H1 (cell line): ENCODE data around the gene POU3F2. TPM values are rescaled to one million over a fixed set of nuclear protein-coding genes. Genes with fewer than 3 reads are reported as not detected.

Experiments used
- ATF2 ChIP-seq: IDR thresholded peaks from 2 replicates; pipeline ENCODE4 v1.6.1; 2012; ENCODE audit warnings: low read length, inconsistent platforms
- BACH1 ChIP-seq: IDR thresholded peaks from 2 replicates; pipeline ENCODE4 v1.6.1; 2012; ENCODE audit warnings: low read length, improper control_type of control experiment
- CBX8 ChIP-seq: fragments of 300-800, 300-1000 bp; sonication (generic); IDR thresholded peaks from 2 replicates; pipeline ENCODE4 v1.7.1; 2016; ENCODE audit warnings: low read depth, low read length, borderline replicate concordance
- CEBPB ChIP-seq: IDR thresholded peaks from 2 replicates; pipeline ENCODE4 v1.6.1; 2012; ENCODE audit warnings: low read depth, low read length
- CREB1 ChIP-seq: IDR thresholded peaks from 2 replicates; pipeline ENCODE4 v1.6.1; 2012; ENCODE audit warnings: inconsistent platforms
- CTBP2 ChIP-seq: IDR thresholded peaks from 2 replicates; pipeline ENCODE4 v1.7.0; 2011; ENCODE audit warnings: borderline replicate concordance, mild to moderate bottlenecking, moderate library complexity, mixed read lengths, low read length; ENCODE audit not compliant: insufficient read depth, insufficient read length
- EGR1 ChIP-seq: IDR thresholded peaks from 2 replicates; pipeline ENCODE4 v1.6.1; 2011; ENCODE audit warnings: low read depth, low read length, borderline replicate concordance
- EP300 ChIP-seq, 2 experiments: IDR thresholded peaks; 1 replicate in 1 of 2; 2 replicates in 1 of 2; pipeline ENCODE4 v1.6.1; 2011 to 2012; ENCODE audit warnings: low read depth in 2 of 2, low read length in 2 of 2, mild to moderate bottlenecking in 2 of 2, borderline replicate concordance in 1 of 2, inconsistent platforms in 1 of 2, moderate library complexity in 1 of 2
- EZH2 ChIP-seq: fragments of 200-600 bp; sonication (generic); IDR thresholded peaks from 2 replicates; pipeline ENCODE4 v1.7.1; 2012; ENCODE audit warnings: low read depth, mild to moderate bottlenecking, moderate library complexity, low read length, inconsistent platforms; ENCODE audit not compliant: severe bottlenecking
- GABPA ChIP-seq: IDR thresholded peaks from 2 replicates; pipeline ENCODE4 v1.6.1; 2011; ENCODE audit warnings: mild to moderate bottlenecking, low read length, moderate library complexity, borderline replicate concordance; ENCODE audit not compliant: insufficient read depth
- GTF2F1 ChIP-seq: IDR thresholded peaks from 2 replicates; pipeline ENCODE4 v1.6.1; 2012; ENCODE audit warnings: low read depth, low read length, improper control_type of control experiment, borderline replicate concordance
- HDAC6 ChIP-seq: IDR thresholded peaks from one replicate; pipeline ENCODE4 v1.7.1; 2012; ENCODE audit warnings: low read depth, mild to moderate bottlenecking, inconsistent platforms, low read length, moderate library complexity
- JUN ChIP-seq: IDR thresholded peaks from 2 replicates; pipeline ENCODE4 v1.6.1; 2011; ENCODE audit warnings: low read depth, mild to moderate bottlenecking, improper control_type of control experiment, low read length
- JUND ChIP-seq: IDR thresholded peaks from 2 replicates; pipeline ENCODE4 v1.6.1; 2011; ENCODE audit warnings: mild to moderate bottlenecking, improper control_type of control experiment, low read length
- KDM4A ChIP-seq: IDR thresholded peaks from one replicate; pipeline ENCODE4 v1.7.1; 2012; ENCODE audit warnings: low read depth, mild to moderate bottlenecking, moderate library complexity, low read length, inconsistent platforms; ENCODE audit not compliant: severe bottlenecking
- MAFK ChIP-seq: IDR thresholded peaks from 2 replicates; pipeline ENCODE4 v1.6.1; 2012; ENCODE audit warnings: low read depth, mild to moderate bottlenecking, improper control_type of control experiment, low read length
- PHF8 ChIP-seq: fragments of 200-600 bp; sonication (generic); conservative IDR thresholded peaks from 2 replicates; pipeline ENCODE4 v1.7.1; 2012; ENCODE audit warnings: low read depth, mild to moderate bottlenecking, inconsistent platforms, low read length, moderate library complexity
- POLR2AphosphoS5 ChIP-seq: IDR thresholded peaks from 2 replicates; pipeline ENCODE4 v1.6.1; 2011; ENCODE audit warnings: low read depth, low read length
- RAD21 ChIP-seq, 2 experiments: IDR thresholded peaks in 1 of 2; conservative IDR thresholded peaks in 1 of 2; 2 replicates each; pipeline ENCODE4 v1.6.1; 2011; ENCODE audit warnings: low read depth in 2 of 2, low read length in 2 of 2, improper control_type of control experiment in 1 of 2, inconsistent platforms in 1 of 2, mild to moderate bottlenecking in 1 of 2, moderate library complexity in 1 of 2
- RBBP5 ChIP-seq: IDR thresholded peaks from 2 replicates; pipeline ENCODE4 v1.7.1; 2012; ENCODE audit warnings: low read depth, mild to moderate bottlenecking, inconsistent platforms, low read length, moderate library complexity, borderline replicate concordance
- SP4 ChIP-seq: IDR thresholded peaks from 2 replicates; pipeline ENCODE4 v1.6.1; 2012; ENCODE audit warnings: low read length, inconsistent platforms
- SUZ12 ChIP-seq: fragments of 200-600 bp; sonication (generic); IDR thresholded peaks from 2 replicates; pipeline ENCODE4 v1.6.1; 2012; ENCODE audit warnings: mild to moderate bottlenecking, inconsistent platforms, low read length, moderate library complexity, mixed read lengths
- TAF1 ChIP-seq: IDR thresholded peaks from 2 replicates; pipeline ENCODE4 v1.6.1; 2011; ENCODE audit warnings: mild to moderate bottlenecking, low read depth, low read length
- polyA plus RNA-seq, 7 experiments: library from polyadenylated mRNA; depleted of rRNA in 3 of 7; stranded (reverse) in 5 of 7; unstranded in 2 of 7; fragments of >200 nt in 5 of 7; fragments of 200-250 nt in 2 of 7; gene quantifications; 1 replicate in 5 of 7; 2 replicates in 1 of 7; 4 replicates in 1 of 7; pipeline versions ENCODE4 v1.2.1 to v1.2.3, GENCODE V29; 2011 to 2013; ENCODE audit warnings: missing spikeins in 2 of 7, mixed read lengths in 2 of 7
- total RNA-seq: library from RNA; stranded (reverse); fragmentation: NEBNext Ultra II Directional; extraction: Animal tissue kit (Norgen Biotek cat#: 25700); gene quantifications from 2 replicates; pipeline ENCODE4 v1.2.1, GENCODE V29; 2021
- TF ChIP-seq, protein P1 (sequence below): IDR thresholded peaks from 2 replicates; pipeline ENCODE4 v1.6.1; 2011; ENCODE audit warnings: low read length, improper control_type of control experiment

POU3F2 gene
- total and polyA plus RNA-seq, 2 of the 8 experiments (the other 6 are each of a cell fraction or from before 2014, with no cell fraction given): 0.09 to 0.35 TPM

GRCh38 chr6:98833057-98833306, 1.4 kb upstream of the POU3F2 start (continued):
- TF ChIP-seq, protein P1, sequence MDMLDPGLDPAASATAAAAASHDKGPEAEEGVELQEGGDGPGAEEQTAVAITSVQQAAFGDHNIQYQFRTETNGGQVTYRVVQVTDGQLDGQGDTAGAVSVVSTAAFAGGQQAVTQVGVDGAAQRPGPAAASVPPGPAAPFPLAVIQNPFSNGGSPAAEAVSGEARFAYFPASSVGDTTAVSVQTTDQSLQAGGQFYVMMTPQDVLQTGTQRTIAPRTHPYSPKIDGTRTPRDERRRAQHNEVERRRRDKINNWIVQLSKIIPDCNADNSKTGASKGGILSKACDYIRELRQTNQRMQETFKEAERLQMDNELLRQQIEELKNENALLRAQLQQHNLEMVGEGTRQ: no peak
- no peak for TF ChIP-seq JUND
- TF ChIP-seq EGR1: no peak
- TF ChIP-seq POLR2AphosphoS5: no peak
- TF ChIP-seq SUZ12: peak; percentile 97; the same call in 1 of the 2 replicates
- no peak for TF ChIP-seq CTBP2
- TF ChIP-seq GTF2F1: no peak
- no peak for TF ChIP-seq JUN
- no peak for TF ChIP-seq BACH1
- 0 out of 4 replicates have a peak, but pooled peaks of 1 of the 2 experiments have one; percentile 34 for TF ChIP-seq RAD21 (IDR thresholded peaks at IDR 0.05 in 1 of 2, conservative IDR thresholded peaks at IDR 0.05 in 1 of 2; ENCODE audit: low read depth in 2 of 2, low read length in 2 of 2)
- no peak for TF ChIP-seq EP300 (IDR thresholded peaks at IDR 0.05; ENCODE audit: borderline replicate concordance in 1 of 2, low read depth in 2 of 2, low read length in 2 of 2)
- peak; percentile 5 for TF ChIP-seq KDM4A
- TF ChIP-seq EZH2: peak; percentile 98
- TF ChIP-seq GABPA: no peak
- no peak for TF ChIP-seq RBBP5
- no peak for TF ChIP-seq CREB1
- TF ChIP-seq MAFK: no peak
- TF ChIP-seq TAF1: no peak
- no peak for TF ChIP-seq HDAC6
- TF ChIP-seq CEBPB: no peak
- no peak for TF ChIP-seq SP4
- no peak for TF ChIP-seq PHF8
- TF ChIP-seq CBX8: no peak
- TF ChIP-seq ATF2: no peak
